ENCODE results near the gene ARG1. TPM values are rescaled to one million over a fixed set of nuclear protein-coding genes. Genes with fewer than 3 reads are reported as not detected.

The ARG1 gene
- total and polyA plus RNA-seq, 2 donors = 2.8 to 13.7 TPM

DNA sequence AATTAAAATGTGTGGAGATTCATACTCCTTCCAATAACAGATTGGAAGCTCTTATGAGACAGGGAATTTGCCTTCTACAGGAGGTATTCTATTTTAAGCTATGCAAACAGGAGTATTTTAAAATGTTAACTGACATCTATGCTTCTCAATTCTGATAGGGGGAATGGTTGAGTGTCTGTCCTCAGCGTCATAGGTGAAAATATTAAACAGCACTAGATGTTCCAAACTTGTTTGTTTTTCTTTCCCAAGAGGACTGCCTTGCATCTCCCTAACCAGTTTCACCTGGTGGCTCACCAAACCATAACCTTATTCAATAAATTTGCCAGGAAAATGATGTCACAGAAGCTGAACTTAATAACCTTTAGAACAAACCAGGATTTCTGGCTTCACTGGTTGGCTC lies 24.6 kb upstream of the ARG1 start:
- Histone ChIP-seq H3K4me3 (ENCODE audit: low read length in 2 of 2) (no peak overlapping the region), H3K27me3 (ENCODE audit: control insufficient read depth in 2 of 2, insufficient read depth in 1 of 2, low read length in 1 of 2) (no peaks in the 10 kb centered on the region), H3K9me3 (ENCODE audit: control insufficient read depth in 2 of 2, insufficient read depth in 1 of 2, low read length in 1 of 2) (no peaks in the 10 kb centered on the region), H3K4me1 (ENCODE audit: control insufficient read depth in 2 of 2, insufficient read depth in 2 of 2, low read length in 2 of 2) (no peaks in the 10 kb centered on the region), H3K27ac (ENCODE audit: low read depth in 1 of 2, low read length in 1 of 2) (no peak overlapping the region), H3K36me3 (ENCODE audit: control insufficient read depth in 2 of 2, insufficient read depth in 2 of 2, low read length in 1 of 2) (no peaks in the 10 kb centered on the region)
- no peak for DNase-seq (ENCODE audit: low read depth in 6 of 9, low spot score in 9 of 9)
- WGBS = 91% methylated on average over 1 of the region's 1 CpG

- H3K4me1 ChIP-seq (ENCODE audit: control insufficient read depth in 2 of 2, insufficient read depth in 2 of 2, low read length in 2 of 2) = no peaks in the 10 kb centered on the region
- H3K27ac ChIP-seq (ENCODE audit: low read depth in 1 of 2, low read length in 1 of 2) = no peak overlapping the region
- WGBS = 76% methylated on average over 2 of the region's 2 CpGs
- no peaks in the 10 kb centered on the region for H3K9me3 ChIP-seq (ENCODE audit: control insufficient read depth in 2 of 2, insufficient read depth in 1 of 2, low read length in 1 of 2)
- H3K27me3 ChIP-seq (ENCODE audit: control insufficient read depth in 2 of 2, insufficient read depth in 1 of 2, low read length in 1 of 2) = no peaks in the 10 kb centered on the region
- H3K36me3 ChIP-seq (ENCODE audit: control insufficient read depth in 2 of 2, insufficient read depth in 2 of 2, low read length in 1 of 2) = no peaks in the 10 kb centered on the region
- DNase-seq (ENCODE audit: low read depth in 6 of 9, low spot score in 9 of 9) = no peak
- H3K4me3 ChIP-seq (ENCODE audit: low read length in 2 of 2) = no peak overlapping the region
These were observed 23.2 kb upstream of the ARG1 start for GRCh38 chr6:131549811-131550210.

GRCh38 chr6:131551902-131552301 lies 21.1 kb upstream of the ARG1 start:
- H3K27ac ChIP-seq (ENCODE audit: low read depth in 1 of 2, low read length in 1 of 2) = no peak overlapping the region
- no peaks in the 10 kb centered on the region for H3K9me3 ChIP-seq (ENCODE audit: control insufficient read depth in 2 of 2, insufficient read depth in 1 of 2, low read length in 1 of 2)
- no peak overlapping the region for H3K4me3 ChIP-seq (ENCODE audit: low read length in 2 of 2)
- no peaks in the 10 kb centered on the region for H3K27me3 ChIP-seq (ENCODE audit: control insufficient read depth in 2 of 2, insufficient read depth in 1 of 2, low read length in 1 of 2)
- no peaks in the 10 kb centered on the region for H3K4me1 ChIP-seq (ENCODE audit: control insufficient read depth in 2 of 2, insufficient read depth in 2 of 2, low read length in 2 of 2)
- DNase-seq (ENCODE audit: low read depth in 6 of 9, low spot score in 9 of 9) = no peak
- no peaks in the 10 kb centered on the region for H3K36me3 ChIP-seq (ENCODE audit: control insufficient read depth in 2 of 2, insufficient read depth in 2 of 2, low read length in 1 of 2)
- WGBS = 98% methylated on average over 4 of the region's 4 CpGs

DNA sequence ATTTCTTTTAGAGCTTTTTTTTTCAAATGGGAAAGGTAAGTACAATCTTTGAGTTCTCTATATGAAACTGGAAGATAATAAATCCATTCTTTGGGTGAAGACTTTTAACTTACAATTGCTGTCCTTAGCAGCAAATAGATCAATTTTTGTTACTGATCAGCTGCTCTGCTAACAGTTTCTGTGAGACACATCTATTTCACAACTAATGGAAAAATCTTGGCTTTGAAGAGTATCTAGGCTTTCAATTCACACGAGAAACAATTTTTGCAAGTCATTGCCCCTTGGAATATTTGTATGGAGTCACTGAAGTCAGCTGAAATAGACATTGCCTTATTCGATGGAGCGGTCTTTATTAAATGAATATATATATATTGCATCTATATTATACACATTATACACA lies 20.5 kb upstream of the ARG1 start:
- no peak for DNase-seq (ENCODE audit: low read depth in 6 of 9, low spot score in 9 of 9)
- Histone ChIP-seq H3K4me3 (ENCODE audit: low read length in 2 of 2) (no peak overlapping the region), H3K36me3 (ENCODE audit: control insufficient read depth in 2 of 2, insufficient read depth in 2 of 2, low read length in 1 of 2) (no peaks in the 10 kb centered on the region), H3K9me3 (ENCODE audit: control insufficient read depth in 2 of 2, insufficient read depth in 1 of 2, low read length in 1 of 2) (no peaks in the 10 kb centered on the region), H3K4me1 (ENCODE audit: control insufficient read depth in 2 of 2, insufficient read depth in 2 of 2, low read length in 2 of 2) (no peaks in the 10 kb centered on the region), H3K27me3 (ENCODE audit: control insufficient read depth in 2 of 2, insufficient read depth in 1 of 2, low read length in 1 of 2) (no peaks in the 10 kb centered on the region), H3K27ac (ENCODE audit: low read depth in 1 of 2, low read length in 1 of 2) (no peak overlapping the region)
- WGBS = 93% methylated on average over 3 of the region's 3 CpGs

DNA sequence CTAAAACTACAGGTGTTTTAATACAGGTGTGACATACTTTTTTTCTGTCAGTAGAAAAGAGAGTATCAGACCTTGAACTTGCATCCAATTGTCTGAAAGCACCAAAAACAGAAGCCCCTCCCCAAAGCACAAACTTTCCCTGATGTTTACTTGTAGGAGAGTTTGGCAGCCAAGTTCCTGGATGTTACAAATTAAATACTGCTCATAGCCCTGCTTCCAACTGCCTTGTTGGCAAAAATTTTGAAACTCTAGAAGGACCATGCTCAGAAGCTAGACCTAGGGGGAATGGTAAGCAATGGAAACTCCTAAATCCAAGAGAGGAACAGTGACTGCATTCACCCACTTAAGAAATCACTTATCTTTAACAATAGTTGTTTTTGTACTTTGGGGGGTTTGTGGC lies 17.0 kb upstream of the ARG1 start:
- Histone ChIP-seq H3K9me3 (ENCODE audit: control insufficient read depth in 2 of 2, insufficient read depth in 1 of 2, low read length in 1 of 2) (no peaks in the 10 kb centered on the region), H3K4me3 (ENCODE audit: low read length in 2 of 2) (no peak overlapping the region)
- no peak for DNase-seq (ENCODE audit: low read depth in 6 of 9, low spot score in 9 of 9)

DNA sequence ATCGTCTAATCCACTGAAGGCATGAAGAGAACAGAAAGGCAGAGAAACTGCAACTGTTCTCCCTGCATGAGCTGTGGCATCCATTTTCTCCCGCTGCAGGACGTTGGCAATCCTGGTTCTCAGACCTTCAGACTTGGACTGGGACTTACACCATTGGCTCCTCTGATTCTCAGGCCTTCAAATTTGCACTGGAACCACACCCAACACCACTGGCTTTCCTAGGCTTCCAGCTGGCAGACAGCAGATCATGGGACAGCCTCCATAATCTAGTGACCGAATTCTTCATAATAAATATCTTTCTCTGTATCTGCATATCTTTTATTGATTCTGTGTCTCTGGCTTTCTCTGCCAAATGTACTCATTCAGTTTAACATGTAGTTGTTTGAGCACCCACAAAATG lies 14.1 kb upstream of the ARG1 start:
- Histone ChIP-seq H3K27ac (ENCODE audit: low read depth in 1 of 2, low read length in 1 of 2) (no peak overlapping the region), H3K36me3 (ENCODE audit: control insufficient read depth in 2 of 2, insufficient read depth in 2 of 2, low read length in 1 of 2) (no peaks in the 10 kb centered on the region), H3K4me1 (ENCODE audit: control insufficient read depth in 2 of 2, insufficient read depth in 2 of 2, low read length in 2 of 2) (no peaks in the 10 kb centered on the region), H3K27me3 (ENCODE audit: control insufficient read depth in 2 of 2, insufficient read depth in 1 of 2, low read length in 1 of 2) (no peaks in the 10 kb centered on the region), H3K4me3 (ENCODE audit: low read length in 2 of 2) (no peak overlapping the region), H3K9me3 (ENCODE audit: control insufficient read depth in 2 of 2, insufficient read depth in 1 of 2, low read length in 1 of 2) (no peaks in the 10 kb centered on the region)
- no peak for DNase-seq (ENCODE audit: low read depth in 6 of 9, low spot score in 9 of 9)
- WGBS = 94% methylated on average over 4 of the region's 4 CpGs

More for the DNA sequence above, 17.0 kb upstream of the ARG1 start:
- no peaks in the 10 kb centered on the region for H3K4me1 ChIP-seq (ENCODE audit: control insufficient read depth in 2 of 2, insufficient read depth in 2 of 2, low read length in 2 of 2)
- no peaks in the 10 kb centered on the region for H3K36me3 ChIP-seq (ENCODE audit: control insufficient read depth in 2 of 2, insufficient read depth in 2 of 2, low read length in 1 of 2)
- no peak overlapping the region for H3K27ac ChIP-seq (ENCODE audit: low read depth in 1 of 2, low read length in 1 of 2)
- H3K27me3 ChIP-seq (ENCODE audit: control insufficient read depth in 2 of 2, insufficient read depth in 1 of 2, low read length in 1 of 2) = no peaks in the 10 kb centered on the region

DNA sequence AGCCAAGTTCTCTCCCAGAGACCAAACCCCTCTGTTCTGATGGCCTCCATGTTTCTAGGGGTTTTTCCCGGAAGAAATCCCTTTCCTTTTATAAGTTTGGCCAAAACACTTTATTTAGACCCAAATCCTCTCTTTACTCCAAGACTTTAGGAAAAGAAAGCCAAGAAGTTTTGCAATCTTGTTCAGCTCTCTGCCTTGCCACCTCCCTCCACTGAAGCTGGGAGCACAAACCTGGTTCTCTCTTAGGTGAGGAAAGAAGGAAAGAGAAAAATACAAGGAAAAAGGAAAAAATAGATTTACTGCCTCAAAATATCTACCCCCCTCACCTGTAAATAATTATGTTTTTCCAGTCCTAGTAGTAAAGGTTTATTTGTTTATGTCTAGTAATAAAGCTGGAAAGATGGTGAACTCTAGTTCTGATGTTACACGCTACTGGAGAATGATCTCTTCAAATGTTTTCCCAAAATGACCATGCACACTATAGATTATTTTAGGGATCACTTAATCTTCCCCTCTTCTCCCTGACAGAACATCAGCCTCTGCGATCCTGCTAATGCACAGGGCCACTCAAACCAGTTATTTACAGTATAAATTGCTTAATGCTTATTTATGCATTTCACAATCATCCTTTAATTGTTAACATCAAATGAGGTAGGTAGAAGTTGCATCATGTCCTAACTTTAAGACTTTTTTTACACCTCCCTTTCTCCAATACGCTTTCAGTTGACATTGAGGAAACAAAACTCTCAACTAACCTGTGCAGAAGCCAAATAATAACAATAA lies 10.9 kb upstream of the ARG1 start:
- 98% methylated on average over 4 of the region's 4 CpGs for WGBS
- no peaks in the 10 kb centered on the region for H3K4me1 ChIP-seq (ENCODE audit: control insufficient read depth in 2 of 2, insufficient read depth in 2 of 2, low read length in 2 of 2)
- DNase-seq (ENCODE audit: low read depth in 6 of 9, low spot score in 9 of 9) = no peak

DNA sequence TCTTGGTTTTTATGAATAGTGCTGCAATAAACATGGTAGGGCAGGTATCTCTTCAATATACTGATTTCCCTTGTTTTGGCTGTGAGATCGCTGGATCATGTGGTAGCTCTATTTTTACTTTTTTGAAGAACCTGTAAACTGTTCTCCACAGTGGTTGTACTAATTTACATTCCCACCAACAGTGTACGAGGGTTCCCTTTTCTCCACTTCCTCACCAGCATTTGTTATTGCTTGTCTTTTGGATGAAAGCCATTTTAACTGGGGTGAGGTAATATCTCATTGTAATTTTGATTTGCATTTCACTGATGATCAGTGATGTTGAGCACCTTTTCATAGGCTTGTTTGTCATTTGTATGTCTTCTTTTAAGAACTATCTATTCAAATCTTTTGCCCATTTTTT lies 8.0 kb upstream of the ARG1 start:
- no peaks in the 10 kb centered on the region for H3K27me3 ChIP-seq (ENCODE audit: control insufficient read depth in 2 of 2, insufficient read depth in 1 of 2, low read length in 1 of 2)
- no peaks in the 10 kb centered on the region for H3K9me3 ChIP-seq (ENCODE audit: control insufficient read depth in 2 of 2, insufficient read depth in 1 of 2, low read length in 1 of 2)
- no peak overlapping the region for H3K27ac ChIP-seq (ENCODE audit: low read depth in 1 of 2, low read length in 1 of 2)
- 83% methylated on average over 2 of the region's 2 CpGs for WGBS
- no peak overlapping the region for H3K4me3 ChIP-seq (ENCODE audit: low read length in 2 of 2)
- H3K36me3 ChIP-seq (ENCODE audit: control insufficient read depth in 2 of 2, insufficient read depth in 2 of 2, low read length in 1 of 2) = no peaks in the 10 kb centered on the region
- no peaks in the 10 kb centered on the region for H3K4me1 ChIP-seq (ENCODE audit: control insufficient read depth in 2 of 2, insufficient read depth in 2 of 2, low read length in 2 of 2)
- no peak for DNase-seq (ENCODE audit: low read depth in 6 of 9, low spot score in 9 of 9)

More for the DNA sequence above, 10.9 kb upstream of the ARG1 start:
- Histone ChIP-seq H3K36me3 (ENCODE audit: control insufficient read depth in 2 of 2, insufficient read depth in 2 of 2, low read length in 1 of 2) (no peaks in the 10 kb centered on the region), H3K4me3 (ENCODE audit: low read length in 2 of 2) (no peak overlapping the region), H3K9me3 (ENCODE audit: control insufficient read depth in 2 of 2, insufficient read depth in 1 of 2, low read length in 1 of 2) (no peaks in the 10 kb centered on the region), H3K27ac (ENCODE audit: low read depth in 1 of 2, low read length in 1 of 2) (no peak overlapping the region), H3K27me3 (ENCODE audit: control insufficient read depth in 2 of 2, insufficient read depth in 1 of 2, low read length in 1 of 2) (no peaks in the 10 kb centered on the region)

GRCh38 chr6:131568726-131569125 lies 4.3 kb upstream of the ARG1 start:
- H3K9me3 ChIP-seq (ENCODE audit: control insufficient read depth in 2 of 2, insufficient read depth in 1 of 2, low read length in 1 of 2) = no peaks in the 10 kb centered on the region
- H3K4me3 ChIP-seq (ENCODE audit: low read length in 2 of 2) = no peak overlapping the region
- H3K27me3 ChIP-seq (ENCODE audit: control insufficient read depth in 2 of 2, insufficient read depth in 1 of 2, low read length in 1 of 2) = no peaks in the 10 kb centered on the region
- H3K36me3 ChIP-seq (ENCODE audit: control insufficient read depth in 2 of 2, insufficient read depth in 2 of 2, low read length in 1 of 2) = no peaks in the 10 kb centered on the region
- H3K4me1 ChIP-seq (ENCODE audit: control insufficient read depth in 2 of 2, insufficient read depth in 2 of 2, low read length in 2 of 2) = no peaks in the 10 kb centered on the region
- DNase-seq (ENCODE audit: low read depth in 6 of 9, low spot score in 9 of 9) = no peak
- H3K27ac ChIP-seq (ENCODE audit: low read depth in 1 of 2, low read length in 1 of 2) = no peak overlapping the region
- 93% methylated on average over 4 of the region's 4 CpGs for WGBS

Data from thymus (tissue), 11 donors.